H9 (cell line): Measurements from ENCODE around the gene HLA-DOA. TPM values are rescaled to one million over a fixed set of nuclear protein-coding genes. Genes with fewer than 3 reads are reported as not detected.

Experiments
- DNase-seq: peaks from one replicate; pipeline ENCODE4 v3.0.0-alpha.2; 2017
- H2AFZ ChIP-seq: one replicate; pipeline ENCODE4 v1.6.1; 2013; ENCODE audit warnings: mild to moderate bottlenecking, low read length, control low read depth, moderate library complexity
- H2AK5ac ChIP-seq: 2 replicates; pipeline ENCODE4 v1.6.1; 2013; ENCODE audit warnings: low read length, control low read depth, mixed read lengths; ENCODE audit not compliant: insufficient read length
- H2BK120ac ChIP-seq: one replicate; pipeline ENCODE4 v1.6.1; 2013; ENCODE audit warnings: low read depth, mild to moderate bottlenecking, low read length, control low read depth, inconsistent platforms; ENCODE audit not compliant: poor library complexity, severe bottlenecking
- H2BK12ac ChIP-seq: 2 replicates; pipeline ENCODE4 v1.6.1; 2013; ENCODE audit warnings: low read length, control low read depth, mixed read lengths, low read depth; ENCODE audit not compliant: insufficient read length
- H2BK15ac ChIP-seq: 2 replicates; pipeline ENCODE4 v1.6.1; 2013; ENCODE audit warnings: low read depth, low read length, control low read depth
- H2BK20ac ChIP-seq: one replicate; pipeline ENCODE4 v1.6.1; 2013; ENCODE audit warnings: low read depth, mild to moderate bottlenecking, low read length, control low read depth, inconsistent platforms; ENCODE audit not compliant: poor library complexity, severe bottlenecking
- H2BK5ac ChIP-seq: 2 replicates; pipeline ENCODE4 v1.6.1; 2013; ENCODE audit warnings: low read length, control low read depth, mixed read lengths; ENCODE audit not compliant: insufficient read length
- H3K14ac ChIP-seq: 2 replicates; pipeline ENCODE4 v1.6.1; 2013; ENCODE audit warnings: low read length, control low read depth; ENCODE audit not compliant: insufficient read depth
- H3K18ac ChIP-seq: 2 replicates; pipeline ENCODE4 v1.6.1; 2013; ENCODE audit warnings: low read depth, mild to moderate bottlenecking, mixed read lengths, low read length, control low read depth; ENCODE audit not compliant: insufficient read length
- H3K23ac ChIP-seq: 2 replicates; pipeline ENCODE4 v1.6.1; 2013; ENCODE audit warnings: low read length, control low read depth, mixed read lengths, low read depth; ENCODE audit not compliant: insufficient read length
- H3K23me2 ChIP-seq: 2 replicates; pipeline ENCODE4 v1.6.1; 2013; ENCODE audit warnings: low read depth, mild to moderate bottlenecking, mixed read lengths, low read length, control low read depth; ENCODE audit not compliant: insufficient read length, poor library complexity, severe bottlenecking
- H3K27ac ChIP-seq: 2 replicates; pipeline ENCODE4 v1.5.1; 2013; ENCODE audit warnings: low read length, control low read depth, mixed read lengths, low read depth; ENCODE audit not compliant: insufficient read length
- H3K27me3 ChIP-seq: 2 replicates; pipeline ENCODE4 v1.6.1; 2013; ENCODE audit warnings: low read length, control low read depth, inconsistent platforms; ENCODE audit not compliant: insufficient read depth
- H3K4ac ChIP-seq: 2 replicates; pipeline ENCODE4 v1.6.1; 2013; ENCODE audit warnings: low read depth, mild to moderate bottlenecking, control low read depth, inconsistent platforms, low read length, moderate library complexity
- H3K4me1 ChIP-seq: 2 replicates; pipeline ENCODE4 v1.6.1; 2013; ENCODE audit warnings: low read length, control low read depth, inconsistent platforms; ENCODE audit not compliant: insufficient read depth
- H3K4me2 ChIP-seq: 2 replicates; pipeline ENCODE4 v1.6.1; 2013; ENCODE audit warnings: low read length, control low read depth, mixed read lengths; ENCODE audit not compliant: insufficient read length, insufficient read depth
- H3K56ac ChIP-seq: 2 replicates; pipeline ENCODE4 v1.6.1; 2013; ENCODE audit warnings: low read depth, mild to moderate bottlenecking, mixed read lengths, low read length, control low read depth; ENCODE audit not compliant: insufficient read length
- H3K79me1 ChIP-seq: 2 replicates; pipeline ENCODE4 v1.6.1; 2013; ENCODE audit warnings: low read depth, mild to moderate bottlenecking, moderate library complexity, low read length, control low read depth, inconsistent platforms; ENCODE audit not compliant: insufficient read depth, poor library complexity, severe bottlenecking
- H3K79me2 ChIP-seq: 2 replicates; pipeline ENCODE4 v1.6.1; 2013; ENCODE audit warnings: low read length, control low read depth, inconsistent platforms; ENCODE audit not compliant: insufficient read depth
- H3K9ac ChIP-seq: 2 replicates; pipeline ENCODE4 v1.6.1; 2013; ENCODE audit warnings: low read length, control low read depth, mixed read lengths; ENCODE audit not compliant: insufficient read length; ENCODE audit errors: extremely low read depth
- H3K9me3 ChIP-seq: one replicate; pipeline ENCODE4 v1.6.1; 2013; ENCODE audit warnings: low read depth, low read length, inconsistent platforms; ENCODE audit not compliant: control insufficient read depth
- H3T11ph ChIP-seq: one replicate; pipeline ENCODE4 v1.6.1; 2013; ENCODE audit warnings: mild to moderate bottlenecking, low read length, control low read depth, inconsistent platforms
- H4K20me1 ChIP-seq: one replicate; pipeline ENCODE4 v1.6.1; 2013; ENCODE audit not compliant: control insufficient read depth, insufficient read length, insufficient read depth
- H4K5ac ChIP-seq: 2 replicates; pipeline ENCODE4 v1.6.1; 2013; ENCODE audit warnings: low read depth, mild to moderate bottlenecking, mixed read lengths, low read length, control low read depth; ENCODE audit not compliant: insufficient read length
- H4K8ac ChIP-seq: replicated peaks from 2 replicates; pipeline ENCODE4 v1.6.1; 2013; ENCODE audit warnings: low read length, control low read depth, mixed read lengths, low read depth; ENCODE audit not compliant: insufficient read length
- H4K91ac ChIP-seq: 2 replicates; pipeline ENCODE4 v1.6.1; 2013; ENCODE audit warnings: low read depth, mild to moderate bottlenecking, moderate library complexity, mixed read lengths, low read length, control low read depth; ENCODE audit not compliant: insufficient read length
- H3K27ac Mint-ChIP-seq, 3 experiments: 2 replicates in 2 of 3; 3 replicates in 1 of 3; pipeline ENCODE4 v1.8.0; 2020 to 2021; ENCODE audit warnings: mixed read lengths in 3 of 3, mild to moderate bottlenecking in 1 of 3, moderate library complexity in 1 of 3
- H3K27me3 Mint-ChIP-seq: 2 replicates; pipeline ENCODE4 v1.8.0; 2021; ENCODE audit warnings: low read depth, mild to moderate bottlenecking, moderate library complexity, mixed read lengths
- H3K36me3 Mint-ChIP-seq, 3 experiments: 2 replicates in 2 of 3; 3 replicates in 1 of 3; pipeline ENCODE4 v1.8.0; 2020 to 2021; ENCODE audit warnings: low read depth in 3 of 3, mixed read lengths in 3 of 3; ENCODE audit not compliant: insufficient read depth in 1 of 3
- H3K4me1 Mint-ChIP-seq, 2 experiments: 2 replicates each; pipeline ENCODE4 v1.8.0; 2020; ENCODE audit warnings: mixed read lengths in 2 of 2
- H3K4me3 Mint-ChIP-seq, 2 experiments: 2 replicates in 1 of 2; 3 replicates in 1 of 2; pipeline ENCODE4 v1.8.0; 2020 to 2021; ENCODE audit warnings: mild to moderate bottlenecking in 2 of 2, mixed read lengths in 2 of 2, moderate library complexity in 1 of 2
- H3K9me3 Mint-ChIP-seq, 2 experiments: 2 replicates in 1 of 2; 3 replicates in 1 of 2; pipeline ENCODE4 v1.8.0; 2020; ENCODE audit warnings: mild to moderate bottlenecking in 2 of 2, mixed read lengths in 2 of 2, moderate library complexity in 1 of 2
- CTCF ChIP-seq: fragments of 200-600 bp; sonication (generic); conservative IDR thresholded peaks from 3 replicates; pipeline ENCODE4 v1.8.0; 2021; ENCODE audit warnings: antibody characterized with exemption, mild to moderate bottlenecking
- WGBS: extraction: QIAGEN DNeasy Blood & Tissue Kit; methylation state at CpG from one replicate; pipeline ENCODE4 v1.1.7; 2013; ENCODE audit warnings: missing lambda C conversion rate, low lambda C conversion rate, mixed read lengths; ENCODE audit not compliant: insufficient read length; ENCODE audit errors: extremely low coverage; 5-methylcytosine and 5-hydroxymethylcytosine counted together
- total RNA-seq: library from RNA; stranded (reverse); gene quantifications from 2 replicates; pipeline ENCODE4 v1.2.1, GENCODE V29; 2021

HLA-DOA gene
- total RNA-seq, 1 experiment from 2014 or later: 15.6 TPM

- H3K4me3 Mint-ChIP-seq: no peak overlapping the region
- Histone ChIP-seq H2BK20ac (no peak overlapping the region), H2BK5ac (no peak overlapping the region), H2AFZ (no peak overlapping the region), H3K18ac (no peak overlapping the region), H3K27me3 (no peaks in the 10 kb centered on the region), H3K4ac (no peak overlapping the region), H2BK12ac (no peak overlapping the region), H3T11ph (no peak overlapping the region), H3K9me3 (no peaks in the 10 kb centered on the region), H3K4me2 (no peak overlapping the region), H4K8ac (no peak overlapping the region), H3K9ac (no peak overlapping the region), H3K4me1 (peaks cover 2% of the 10 kb centered on the region), H3K79me1 (no peaks in the 10 kb centered on the region), H3K56ac (no peak overlapping the region), H2BK15ac (no peak overlapping the region), H3K79me2 (no peaks in the 10 kb centered on the region; the same call in 1 of the 2 replicates), H2BK120ac (no peak overlapping the region), H4K20me1 (no peaks in the 10 kb centered on the region), H3K14ac (no peak overlapping the region), H4K5ac (no peak overlapping the region), H3K27ac (no peak overlapping the region), H3K23ac (no peak overlapping the region), H3K23me2 (no peaks in the 10 kb centered on the region), H2AK5ac (no peak overlapping the region), H4K91ac (no peak overlapping the region)
- no peak for DNase-seq
- WGBS: no CpG with 5 or more reads among the region's 4 CpGs
- TF ChIP-seq CTCF: no peak
- H3K4me1 Mint-ChIP-seq: peaks cover 26 to 28% of the 10 kb centered on the region in 2 experiments
- H3K9me3 Mint-ChIP-seq: no peaks in the 10 kb centered on the region; a peak in 2 of 5 replicates
- H3K27ac Mint-ChIP-seq: no peak overlapping the region; a peak in 1 of 7 replicates
- peaks cover 2% of the 10 kb centered on the region; the same call in 1 of the 2 replicates for H3K27me3 Mint-ChIP-seq
- H3K36me3 Mint-ChIP-seq: no peaks in the 10 kb centered on the region
Measured at GRCh38 chr6:33013608-33014007, 4.2 kb upstream of the HLA-DOA start.
